Type B pancreatic cell (in vitro differentiated cells): ENCODE results near the gene RILPL2. TPM values are rescaled to one million over a fixed set of nuclear protein-coding genes. Genes with fewer than 3 reads are reported as not detected.
"Not testable (repeated sequence)": the region's sequence is repeated elsewhere in the genome, so short reads cannot be mapped to it uniquely, and the experiment has no call there.

ENCODE experiments used
- DNase-seq: peaks from one replicate; pipeline ENCODE4 v3.0.0; 2021; ENCODE audit warnings: mixed read lengths; ENCODE audit not compliant: unreplicated experiment; ENCODE audit errors: extremely low spot score
- H3K27ac Mint-ChIP-seq: 2 replicates; pipeline ENCODE4 v1.8.0; 2021; ENCODE audit warnings: mild to moderate bottlenecking, mixed read lengths
- H3K27me3 Mint-ChIP-seq: 2 replicates; pipeline ENCODE4 v1.8.0; 2021; ENCODE audit warnings: mixed read lengths
- H3K36me3 Mint-ChIP-seq: 2 replicates; pipeline ENCODE4 v1.8.0; 2021; ENCODE audit warnings: mixed read lengths
- H3K4me1 Mint-ChIP-seq: one replicate; pipeline ENCODE4 v1.8.0; 2021; ENCODE audit warnings: mixed read lengths; ENCODE audit not compliant: unreplicated experiment
- H3K4me3 Mint-ChIP-seq: 2 replicates; pipeline ENCODE4 v1.8.0; 2021; ENCODE audit warnings: mild to moderate bottlenecking, mixed read lengths
- H3K9me3 Mint-ChIP-seq: 2 replicates; pipeline ENCODE4 v1.8.0; 2021; ENCODE audit warnings: mixed read lengths
- CTCF ChIP-seq: fragments of 200-600 bp; sonication (generic); conservative IDR thresholded peaks from 2 replicates; pipeline ENCODE4 v1.5.0; 2021; ENCODE audit warnings: antibody characterized with exemption, mild to moderate bottlenecking
- total RNA-seq: library from RNA; stranded (reverse); gene quantifications from 2 replicates; pipeline ENCODE4 v1.2.1, GENCODE V29; 2021; ENCODE audit warnings: low replicate concordance

RILPL2 gene
- total RNA-seq, 1 donor from 2014 or later: 1.4 TPM

GRCh38 chr12:123435636-123436016 lies 858 bp downstream of the RILPL2 start:
- no peak overlapping the region for H3K27ac Mint-ChIP-seq

GRCh38 chr12:123433615-123434014 lies 2.9 kb downstream of the RILPL2 start:
- TF ChIP-seq CTCF: no peak

More at GRCh38 chr12:123435636-123436016, 858 bp downstream of the RILPL2 start:
- Mint-ChIP-seq H3K4me3 (peak overlapping the region; percentile 89), H3K4me1 (no peaks in the 10 kb centered on the region), H3K9me3 (no peaks in the 10 kb centered on the region), H3K36me3 (peaks cover 4% of the 10 kb centered on the region), H3K27me3 (no peaks in the 10 kb centered on the region)
- TF ChIP-seq CTCF: no peak
- no peak for DNase-seq

GRCh38 chr12:123431951-123432817 lies 4.3 kb downstream of the RILPL2 start:
- H3K4me3 Mint-ChIP-seq, H3K27me3 Mint-ChIP-seq, H3K9me3 Mint-ChIP-seq, H3K4me1 Mint-ChIP-seq, H3K36me3 Mint-ChIP-seq, DNase-seq, H3K27ac Mint-ChIP-seq: not testable (repeated sequence)

More at GRCh38 chr12:123433615-123434014, 2.9 kb downstream of the RILPL2 start:
- Mint-ChIP-seq H3K9me3 (no peaks in the 10 kb centered on the region), H3K27me3 (no peaks in the 10 kb centered on the region), H3K4me3 (no peak overlapping the region), H3K36me3 (peaks cover 4% of the 10 kb centered on the region), H3K27ac (no peak overlapping the region), H3K4me1 (no peaks in the 10 kb centered on the region)
- DNase-seq: no peak

DNA sequence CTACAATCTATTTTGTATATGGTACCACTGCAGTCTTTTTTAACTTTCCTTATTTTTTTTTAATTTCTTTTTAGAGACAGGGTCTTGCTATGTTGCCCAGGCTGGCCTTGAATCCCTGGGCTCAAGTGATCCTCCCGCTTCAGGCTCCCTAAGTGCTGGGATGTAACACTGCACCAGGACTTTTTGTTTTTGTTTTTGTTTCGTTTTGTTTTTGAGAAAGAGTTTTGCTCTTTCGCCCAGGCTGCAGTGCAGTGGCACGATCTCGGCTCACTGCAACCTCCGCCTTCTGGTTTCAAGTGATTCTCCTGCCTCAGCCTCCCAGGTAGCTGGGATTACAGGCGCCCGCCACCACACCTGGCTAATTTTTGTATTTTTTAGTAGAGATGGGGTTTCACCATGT lies 7.4 kb downstream of the RILPL2 start:
- not testable (repeated sequence) for H3K4me1 Mint-ChIP-seq, H3K36me3 Mint-ChIP-seq, H3K9me3 Mint-ChIP-seq, H3K27ac Mint-ChIP-seq, H3K4me3 Mint-ChIP-seq, DNase-seq, H3K27me3 Mint-ChIP-seq

- no peak overlapping the region for H3K4me3 Mint-ChIP-seq
- peaks cover 4% of the 10 kb centered on the region for H3K36me3 Mint-ChIP-seq
- no peaks in the 10 kb centered on the region for H3K27me3 Mint-ChIP-seq
- H3K27ac Mint-ChIP-seq: no peak overlapping the region
- TF ChIP-seq CTCF: no peak
- no peaks in the 10 kb centered on the region for H3K4me1 Mint-ChIP-seq
- no peaks in the 10 kb centered on the region for H3K9me3 Mint-ChIP-seq
- no peak for DNase-seq
These were observed 7.9 kb downstream of the RILPL2 start for GRCh38 chr12:123428591-123428990.

DNA sequence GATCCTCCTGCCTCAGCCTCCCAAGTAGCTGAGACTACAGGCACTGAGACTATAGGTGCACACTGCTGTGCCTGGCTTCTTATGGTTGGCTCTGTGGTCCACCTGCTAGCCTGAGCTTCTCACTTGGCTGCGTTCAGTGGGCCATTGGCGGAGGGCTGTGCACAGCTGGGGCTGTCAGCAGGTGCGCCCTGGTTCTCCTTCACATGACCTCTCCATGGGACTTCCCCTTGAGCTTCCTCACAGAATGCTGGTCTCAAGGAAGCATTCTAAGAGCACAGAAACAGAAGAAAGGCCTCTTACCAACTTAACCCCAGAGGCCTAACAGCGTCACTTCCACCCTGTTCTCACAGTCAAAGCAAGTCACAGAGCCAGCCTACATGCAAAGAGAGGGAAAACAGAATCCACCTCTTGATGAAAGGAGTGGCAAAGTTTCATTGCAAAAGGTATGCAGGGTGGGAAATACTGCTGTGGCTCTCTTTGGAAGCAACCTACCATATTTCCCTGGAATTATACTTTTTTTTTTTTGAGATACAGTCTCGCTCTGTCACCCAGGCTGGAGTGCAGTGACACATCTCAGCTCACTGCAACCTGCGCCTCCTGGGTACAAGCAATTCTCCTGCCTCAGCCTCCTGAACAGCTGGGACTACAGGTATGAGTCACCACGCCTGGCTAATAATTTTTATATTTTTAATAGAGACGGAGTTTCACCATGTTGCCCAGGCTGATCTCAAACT lies 9.3 kb downstream of the RILPL2 start:
- no peaks in the 10 kb centered on the region for H3K27me3 Mint-ChIP-seq
- H3K9me3 Mint-ChIP-seq: no peaks in the 10 kb centered on the region
- H3K4me3 Mint-ChIP-seq: no peak overlapping the region
- H3K36me3 Mint-ChIP-seq: peaks cover 4% of the 10 kb centered on the region
- H3K27ac Mint-ChIP-seq: no peak overlapping the region
- TF ChIP-seq CTCF: no peak
- no peaks in the 10 kb centered on the region for H3K4me1 Mint-ChIP-seq
- DNase-seq: no peak
